Uterus (tissue), 2 donors: ENCODE measurements around the gene ARID4B.

ENCODE experiments used
- CTCF ChIP-seq, 4 experiments: fragments of 200-600 bp in 2 of 4; fragments of 450-650 bp in 2 of 4; sonication (generic) in 2 of 4; IDR thresholded peaks; one replicate each; pipeline ENCODE4 v1.5.1; 2016 to 2019; ENCODE audit warnings: antibody characterized with exemption in 4 of 4, mild to moderate bottlenecking in 2 of 4, moderate library complexity in 1 of 4
- POLR2A ChIP-seq, 2 donors: fragments of 450-650 bp; IDR thresholded peaks; one replicate each; pipeline ENCODE4 v1.6.1; 2016; ENCODE audit warnings: antibody characterized with exemption in 2 of 2, mild to moderate bottlenecking in 1 of 2, moderate library complexity in 1 of 2

- TF ChIP-seq POLR2A (IDR thresholded peaks at IDR 0.05) (no peak), CTCF (IDR thresholded peaks at IDR 0.05) (no peak)
Observed at GRCh38 chr1:235133086-235133485, 194.9 kb downstream of the ARID4B start.
